NCI-H1436 (cell line): ENCODE results near the gene NEDD4.
"Not testable (repeated sequence)": the region's sequence is repeated elsewhere in the genome, so short reads cannot be mapped to it uniquely, and the experiment has no call there.

ENCODE experiments used
- DNase-seq: peaks from one replicate; lab custom pipeline; 2025; lab: John Stamatoyannopoulos, UW

Gene NEDD4

DNA sequence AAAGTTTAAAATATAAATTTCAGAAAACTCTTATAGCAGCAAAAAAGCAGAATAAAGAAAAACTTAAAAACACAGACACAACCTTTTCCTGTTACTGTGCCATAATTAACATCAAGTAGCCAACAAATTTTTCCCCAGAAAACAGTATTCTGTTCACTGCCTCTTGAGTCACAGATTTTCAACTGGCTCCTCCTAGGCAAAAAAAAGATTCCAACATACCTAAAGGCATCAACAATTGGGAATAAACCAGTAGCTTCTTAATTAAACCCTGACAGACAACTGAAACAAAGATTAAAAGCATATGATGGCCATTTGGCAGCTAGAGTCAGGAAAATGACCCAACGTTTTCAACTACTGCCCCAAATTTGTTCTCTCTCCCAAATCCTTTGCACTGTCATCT is 10.9 kb upstream of the NEDD4 start:
- DNase-seq, result not testable (repeated sequence)

- not testable (repeated sequence) for DNase-seq
These were observed 10.4 kb upstream of the NEDD4 start for GRCh38 chr15:56003777-56004176.

DNA sequence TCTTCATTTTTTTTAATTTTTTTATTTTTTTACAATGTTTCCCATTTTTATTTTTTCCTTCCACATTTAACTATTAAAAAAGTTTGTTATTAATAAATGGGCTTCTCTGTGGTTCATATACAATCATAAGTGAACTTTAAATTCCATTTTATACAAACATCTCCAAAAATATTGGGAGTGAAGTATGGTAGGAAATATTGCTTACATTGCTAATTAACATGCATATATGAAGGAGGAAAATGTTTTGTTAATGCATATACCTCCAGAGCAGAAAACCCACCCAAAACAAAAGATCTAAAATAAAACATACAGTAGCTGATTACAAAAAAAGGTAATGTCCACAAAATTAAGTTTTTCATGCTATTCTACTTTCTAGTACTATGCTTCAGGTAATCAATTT is 9.9 kb upstream of the NEDD4 start:
- DNase-seq, result not testable (repeated sequence)

GRCh38 chr15:56001471-56002078 is 8.2 kb upstream of the NEDD4 start:
- no peak for DNase-seq

- DNase-seq, result no peak
These were observed 6.2 kb upstream of the NEDD4 start for GRCh38 chr15:55999658-56000057.

GRCh38 chr15:55998478-55998877 is 5.1 kb upstream of the NEDD4 start:
- DNase-seq, result no peak

- no peak for DNase-seq
These were observed 570 bp upstream of the NEDD4 start for GRCh38 chr15:55993804-55994560.

DNA sequence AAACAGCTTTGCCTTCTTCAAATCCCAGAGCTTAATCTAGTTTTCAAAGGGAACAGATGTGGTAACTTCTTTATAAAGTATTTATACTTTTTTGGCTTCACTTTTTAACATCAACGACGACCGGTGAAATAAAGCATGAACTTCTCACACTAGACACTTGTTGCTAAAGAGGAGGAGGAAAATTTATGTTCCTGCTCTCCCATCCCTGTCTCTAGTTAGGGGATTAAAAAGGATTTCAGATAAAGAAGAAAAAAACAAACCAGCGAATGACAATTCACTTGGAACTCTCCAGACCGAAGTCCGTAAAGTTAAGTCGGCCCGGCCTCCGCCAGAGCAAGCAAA is 672 bp downstream of the NEDD4 start:
- DNase-seq, result no peak

DNA sequence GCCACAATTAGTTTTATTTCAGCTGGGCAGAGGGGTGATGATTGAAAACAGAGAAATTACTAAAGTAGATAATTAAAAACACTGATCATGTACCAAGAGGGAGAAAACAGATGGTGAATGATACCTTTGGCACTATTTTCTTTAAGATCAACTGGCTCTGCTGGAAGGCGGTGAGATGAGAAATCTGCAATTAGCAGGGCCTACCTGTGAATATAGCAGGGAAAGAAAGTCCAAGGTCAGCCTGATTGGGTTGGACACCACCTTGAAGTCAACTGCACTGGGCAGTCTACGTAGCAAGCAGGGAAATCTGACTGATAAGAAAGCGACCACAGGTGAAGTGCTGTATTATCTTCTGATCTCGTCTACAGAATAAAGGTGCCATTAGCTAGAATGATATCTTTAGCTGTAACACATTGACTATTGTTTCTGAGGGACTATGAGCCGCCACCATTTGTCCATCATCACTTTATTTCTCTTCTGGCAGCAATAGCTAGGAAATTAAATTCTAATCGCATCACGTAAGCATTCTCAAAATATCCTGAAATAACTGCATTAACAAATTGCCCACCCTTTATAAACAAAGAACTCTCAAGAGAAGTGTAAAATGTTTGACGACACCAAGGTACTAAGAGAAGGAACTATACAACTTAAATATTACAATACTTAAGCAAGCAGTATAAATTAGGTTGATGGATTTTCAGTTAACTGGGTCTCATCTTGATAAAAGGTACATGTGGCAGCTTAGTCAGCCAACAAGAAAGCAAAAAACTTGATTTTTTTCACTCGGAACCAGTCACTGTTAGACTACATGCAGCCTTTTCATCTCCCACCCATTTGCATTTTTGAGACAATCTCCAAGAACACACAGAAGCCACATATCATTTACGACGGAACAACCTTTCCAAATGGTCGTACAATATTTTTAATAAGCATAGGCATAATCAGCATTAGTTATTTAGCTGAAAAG is 1.3 kb downstream of the NEDD4 start:
- no peak for DNase-seq

DNA sequence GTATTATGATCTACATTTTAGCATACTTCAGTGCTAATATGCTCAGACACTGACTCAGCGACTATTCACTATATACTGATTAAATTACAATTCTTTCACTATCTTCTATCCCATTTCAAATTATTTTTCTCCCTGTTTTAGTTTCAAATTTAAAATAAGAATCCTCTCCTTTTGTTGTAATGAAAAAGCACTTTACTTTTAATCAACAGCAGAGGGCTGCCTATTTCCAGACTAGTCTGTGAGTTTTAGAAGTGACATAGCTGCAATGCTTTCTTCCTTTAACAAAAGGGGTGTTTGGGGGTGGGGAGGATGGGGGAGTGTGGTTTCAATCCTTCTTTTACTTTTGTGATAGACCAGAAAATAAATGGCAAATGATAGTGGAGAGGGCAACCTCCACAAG is 2.4 kb downstream of the NEDD4 start:
- DNase-seq, result no peak

- no peak for DNase-seq
These were observed 2.9 kb downstream of the NEDD4 start for GRCh38 chr15:55990516-55990915.

GRCh38 chr15:55989383-55989782 is 4.0 kb downstream of the NEDD4 start:
- DNase-seq, result no peak

- no peak for DNase-seq
These were observed 11.7 kb downstream of the NEDD4 start for GRCh38 chr15:55981582-55982249.

- no peak for DNase-seq
These were observed 12.9 kb downstream of the NEDD4 start for GRCh38 chr15:55980511-55980910.

GRCh38 chr15:55977231-55977630 is 16.2 kb downstream of the NEDD4 start:
- DNase-seq, result no peak

GRCh38 chr15:55970286-55970685 is 23.1 kb downstream of the NEDD4 start:
- no peak for DNase-seq

- DNase-seq, result no peak
These were observed 23.8 kb downstream of the NEDD4 start for GRCh38 chr15:55969582-55969981.

- no peak for DNase-seq
These were observed 24.5 kb downstream of the NEDD4 start for GRCh38 chr15:55968923-55969322.

GRCh38 chr15:55965091-55965490 is 28.3 kb downstream of the NEDD4 start:
- no peak for DNase-seq

GRCh38 chr15:55960946-55961345 is 32.5 kb downstream of the NEDD4 start:
- DNase-seq, result no peak

- no peak for DNase-seq
These were observed 33.5 kb downstream of the NEDD4 start for GRCh38 chr15:55959744-55960447.

- no peak for DNase-seq
These were observed 35.1 kb downstream of the NEDD4 start for GRCh38 chr15:55958349-55958748.
